SK-N-SH (cell line): ENCODE measurements around the gene GOT1.

ENCODE experiments used
- GABPA ChIP-seq: IDR thresholded peaks from 2 replicates; pipeline ENCODE4 v1.4.0; 2012; ENCODE audit warnings: low read depth, mild to moderate bottlenecking
- TF ChIP-seq, protein P1 (sequence below): IDR thresholded peaks from 2 replicates; pipeline ENCODE4; 2012
- TF ChIP-seq, protein P2 (sequence below): IDR thresholded peaks from 2 replicates; pipeline ENCODE4 v1.4.0; 2012; ENCODE audit warnings: low read depth, borderline replicate concordance

DNA sequence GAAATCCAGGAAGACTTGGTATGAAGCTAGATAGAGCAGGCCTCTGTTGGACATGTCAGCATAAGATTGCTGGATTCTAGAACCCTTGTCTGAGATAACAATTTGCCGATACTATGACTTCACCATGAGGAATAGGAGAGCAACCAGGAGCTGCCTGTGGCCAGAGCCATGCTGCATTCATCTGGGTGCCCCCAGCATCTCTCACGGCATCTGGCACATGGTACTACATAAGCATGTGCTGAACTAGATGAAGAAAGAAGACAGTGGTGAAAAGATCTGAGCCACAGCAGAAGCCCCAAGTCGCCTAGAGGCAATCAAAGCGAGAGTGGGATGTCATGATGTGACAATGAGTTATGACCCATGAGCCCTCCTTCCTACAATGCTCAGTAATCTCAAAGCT lies 19.5 kb downstream of the GOT1 start:
- TF ChIP-seq GABPA: no peak
- TF ChIP-seq, protein P1, sequence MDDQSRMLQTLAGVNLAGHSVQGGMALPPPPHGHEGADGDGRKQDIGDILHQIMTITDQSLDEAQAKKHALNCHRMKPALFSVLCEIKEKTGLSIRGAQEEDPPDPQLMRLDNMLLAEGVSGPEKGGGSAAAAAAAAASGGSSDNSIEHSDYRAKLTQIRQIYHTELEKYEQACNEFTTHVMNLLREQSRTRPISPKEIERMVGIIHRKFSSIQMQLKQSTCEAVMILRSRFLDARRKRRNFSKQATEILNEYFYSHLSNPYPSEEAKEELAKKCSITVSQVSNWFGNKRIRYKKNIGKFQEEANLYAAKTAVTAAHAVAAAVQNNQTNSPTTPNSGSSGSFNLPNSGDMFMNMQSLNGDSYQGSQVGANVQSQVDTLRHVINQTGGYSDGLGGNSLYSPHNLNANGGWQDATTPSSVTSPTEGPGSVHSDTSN: no peak
- TF ChIP-seq, protein P2, sequence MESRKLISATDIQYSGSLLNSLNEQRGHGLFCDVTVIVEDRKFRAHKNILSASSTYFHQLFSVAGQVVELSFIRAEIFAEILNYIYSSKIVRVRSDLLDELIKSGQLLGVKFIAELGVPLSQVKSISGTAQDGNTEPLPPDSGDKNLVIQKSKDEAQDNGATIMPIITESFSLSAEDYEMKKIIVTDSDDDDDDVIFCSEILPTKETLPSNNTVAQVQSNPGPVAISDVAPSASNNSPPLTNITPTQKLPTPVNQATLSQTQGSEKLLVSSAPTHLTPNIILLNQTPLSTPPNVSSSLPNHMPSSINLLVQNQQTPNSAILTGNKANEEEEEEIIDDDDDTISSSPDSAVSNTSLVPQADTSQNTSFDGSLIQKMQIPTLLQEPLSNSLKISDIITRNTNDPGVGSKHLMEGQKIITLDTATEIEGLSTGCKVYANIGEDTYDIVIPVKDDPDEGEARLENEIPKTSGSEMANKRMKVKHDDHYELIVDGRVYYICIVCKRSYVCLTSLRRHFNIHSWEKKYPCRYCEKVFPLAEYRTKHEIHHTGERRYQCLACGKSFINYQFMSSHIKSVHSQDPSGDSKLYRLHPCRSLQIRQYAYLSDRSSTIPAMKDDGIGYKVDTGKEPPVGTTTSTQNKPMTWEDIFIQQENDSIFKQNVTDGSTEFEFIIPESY: no peak
